Activated B cell treated with CpG ODN at 0.5 μM for 24 hours (primary cell): ENCODE measurements around the gene CALCR. TPM values are rescaled to one million over a fixed set of nuclear protein-coding genes. Genes with fewer than 3 reads are reported as not detected.

Experiments
- ATAC-seq: fragments of 200-7000 bp; cut with Tn5 transposase; one replicate; pipeline ENCODE4 v1.10.0; 2021; ENCODE audit warnings: low read depth, mild to moderate bottlenecking, moderate library complexity
- CTCF ChIA-PET: fragments of 350-600 bp; sonication (Branson Sonifier 250); formaldehyde crosslinking; loops from one replicate; lab custom pipeline; 2021; ENCODE audit warnings: antibody characterized with exemption; lab: Charles Lee
- POLR2A ChIA-PET: fragments of 350-600 bp; sonication (Branson Sonifier 250); formaldehyde crosslinking; loops from one replicate; lab custom pipeline; 2021; ENCODE audit warnings: antibody characterized with exemption; lab: Charles Lee
- DNase-seq: peaks from one replicate; pipeline ENCODE4 v3.0.0; 2022
- H3K27ac Mint-ChIP-seq: one replicate; pipeline ENCODE4 v1.8.0; 2020; ENCODE audit warnings: mixed read lengths
- H3K27me3 Mint-ChIP-seq: one replicate; pipeline ENCODE4 v1.8.0; 2021; ENCODE audit warnings: mixed read lengths
- H3K36me3 Mint-ChIP-seq: one replicate; pipeline ENCODE4 v1.8.0; 2021; ENCODE audit warnings: low read depth, mixed read lengths
- H3K4me1 Mint-ChIP-seq: one replicate; pipeline ENCODE4 v1.8.0; 2021; ENCODE audit warnings: mixed read lengths
- H3K4me3 Mint-ChIP-seq: one replicate; pipeline ENCODE4 v1.8.0; 2020; ENCODE audit warnings: mild to moderate bottlenecking, mixed read lengths
- H3K9me3 Mint-ChIP-seq: one replicate; pipeline ENCODE4 v1.8.0; 2020; ENCODE audit warnings: mixed read lengths
- CTCF ChIP-seq: fragments of 200-600 bp; IDR thresholded peaks from one replicate; pipeline ENCODE4 v1.8.0; 2022; ENCODE audit warnings: antibody characterized with exemption, mild to moderate bottlenecking
- intact Hi-C: fragments of 100-400 bp; cut with micrococcal nuclease; formaldehyde crosslinking; loops from one replicate; pipeline ENCODE4 v1.15.1; 2024
- total RNA-seq: library from RNA; stranded (reverse); gene quantifications from 2 replicates; pipeline ENCODE4 v1.2.3, GENCODE V29; 2022

CALCR gene
- total RNA-seq, 1 donor from 2014 or later, result not detected

- ATAC-seq (no peak), DNase-seq (no peak)
- Mint-ChIP-seq H3K4me1 (no peaks in the 10 kb centered on the region), H3K27ac (no peak overlapping the region), H3K4me3 (no peak overlapping the region), H3K27me3 (peaks cover 6% of the 10 kb centered on the region), H3K36me3 (no peaks in the 10 kb centered on the region), H3K9me3 (no peaks in the 10 kb centered on the region)
- CTCF ChIA-PET, result no interaction called here
- TF ChIP-seq CTCF, result no peak
- intact Hi-C loops, result no loop called here
- POLR2A ChIA-PET, result no interaction called here
Observed at GRCh38 chr7:93447509-93447908, 127.0 kb downstream of the CALCR start.

- Mint-ChIP-seq H3K27me3 (peaks cover 6% of the 10 kb centered on the region), H3K9me3 (no peaks in the 10 kb centered on the region), H3K4me3 (no peak overlapping the region), H3K4me1 (no peaks in the 10 kb centered on the region), H3K27ac (no peak overlapping the region), H3K36me3 (no peaks in the 10 kb centered on the region)
- no peak for TF ChIP-seq CTCF
- intact Hi-C loops, result loop anchor here (1.0 to 5.0 kb wide), 4 partner anchors 108 to 953 kb away; no protein-coding TSS in a partner anchor
- DNase-seq (no peak), ATAC-seq (peak; percentile 54)
- ChIA-PET POLR2A (no interaction called here), CTCF (interaction anchor here (0.9 to 2.6 kb wide), 6 partner anchors 9 to 953 kb away, joined by 3 to 14 read pairs (median 8); partner anchors contain the start of gene COL1A2)
Observed at GRCh38 chr7:93442478-93443224, 131.9 kb downstream of the CALCR start.

GRCh38 chr7:93435791-93436190 is 138.7 kb downstream of the CALCR start:
- DNase-seq (no peak), ATAC-seq (no peak)
- H3K4me1 Mint-ChIP-seq, result peaks cover 12% of the 10 kb centered on the region
- no peak overlapping the region for H3K27ac Mint-ChIP-seq
- H3K27me3 Mint-ChIP-seq, result peaks cover 2% of the 10 kb centered on the region
- H3K4me3 Mint-ChIP-seq, result no peak overlapping the region
- H3K9me3 Mint-ChIP-seq, result no peaks in the 10 kb centered on the region
- intact Hi-C loops, result no loop called here
- H3K36me3 Mint-ChIP-seq, result no peaks in the 10 kb centered on the region
- POLR2A ChIA-PET, result no interaction called here
- no peak for TF ChIP-seq CTCF
- CTCF ChIA-PET, result no interaction called here

- no peaks in the 10 kb centered on the region for H3K27me3 Mint-ChIP-seq
- H3K9me3 Mint-ChIP-seq, result no peaks in the 10 kb centered on the region
- ChIA-PET CTCF (no interaction called here), POLR2A (no interaction called here)
- intact Hi-C loops, result no loop called here
- no peak overlapping the region for H3K4me3 Mint-ChIP-seq
- TF ChIP-seq CTCF, result no peak
- ATAC-seq, result no peak
- peaks cover 25% of the 10 kb centered on the region for H3K4me1 Mint-ChIP-seq
- no peaks in the 10 kb centered on the region for H3K36me3 Mint-ChIP-seq
- no peak overlapping the region for H3K27ac Mint-ChIP-seq
- DNase-seq, result no peak
Observed at GRCh38 chr7:93432130-93432529, 142.4 kb downstream of the CALCR start.

GRCh38 chr7:93430917-93431588 is 143.5 kb downstream of the CALCR start:
- H3K4me1 Mint-ChIP-seq, result peaks cover 35% of the 10 kb centered on the region
- ChIA-PET POLR2A (no interaction called here), CTCF (no interaction called here)
- peak overlapping the region; percentile 71 for H3K27ac Mint-ChIP-seq
- H3K4me3 Mint-ChIP-seq, result peak overlapping the region; percentile 56
- DNase-seq (no peak), ATAC-seq (peak; percentile 42)
- H3K36me3 Mint-ChIP-seq, result no peaks in the 10 kb centered on the region
- H3K27me3 Mint-ChIP-seq, result no peaks in the 10 kb centered on the region
- no peak for TF ChIP-seq CTCF
- intact Hi-C loops, result no loop called here
- no peaks in the 10 kb centered on the region for H3K9me3 Mint-ChIP-seq
